Body of pancreas (tissue), 4 donors: ENCODE data around the gene EYA2.

Source experiments
- CTCF ChIP-seq, 7 experiments: fragments of 450-650 bp in 4 of 7; fragments of 200-600 bp in 3 of 7; sonication (generic) in 3 of 7; IDR thresholded peaks; one replicate each; pipeline ENCODE4 v1.5.1; 2016 to 2019; ENCODE audit warnings: antibody characterized with exemption in 7 of 7
- POLR2A ChIP-seq, 3 donors: fragments of 450-650 bp; IDR thresholded peaks; one replicate each; pipeline ENCODE4 v1.6.1; 2016; ENCODE audit warnings: antibody characterized with exemption in 3 of 3, mild to moderate bottlenecking in 2 of 3

GRCh38 chr20:47144463-47144862 lies 249.8 kb downstream of the EYA2 start:
- TF ChIP-seq CTCF (IDR thresholded peaks at IDR 0.05), result no peak
- TF ChIP-seq POLR2A (IDR thresholded peaks at IDR 0.05), result no peak
